ENCODE data around the gene SFT2D2.

The SFT2D2 gene

DNA sequence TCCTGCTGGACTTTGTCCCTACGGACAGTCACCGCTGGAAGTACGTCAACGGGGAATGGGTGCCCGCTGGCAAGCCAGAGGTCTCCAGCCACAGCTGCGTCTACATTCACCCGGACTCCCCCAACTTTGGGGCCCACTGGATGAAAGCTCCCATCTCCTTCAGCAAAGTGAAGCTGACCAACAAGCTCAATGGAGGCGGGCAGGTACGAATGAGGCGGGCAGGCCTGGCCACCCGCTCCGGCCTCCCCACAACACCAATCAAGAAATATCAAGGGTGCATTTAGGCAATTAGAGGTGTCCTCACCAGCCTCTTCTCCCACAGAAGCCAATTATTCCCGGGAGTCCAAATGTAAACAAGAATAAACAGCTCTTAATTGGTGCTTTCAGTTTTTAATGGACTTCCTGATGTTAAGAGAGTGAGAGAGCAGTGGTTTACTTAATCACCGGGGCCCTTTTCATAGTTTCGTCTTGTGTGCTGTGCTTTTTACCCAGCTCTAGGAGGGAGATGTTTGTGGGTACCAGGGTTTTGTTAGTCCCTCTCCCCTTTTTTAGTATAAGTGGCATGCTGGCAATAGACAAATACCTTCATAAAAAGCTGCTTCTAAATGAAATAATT, 65.5 kb downstream of the SFT2D2 start:
- Mint-ChIP-seq H3K4me3 (no peak overlapping the region), H3K27ac (no peak overlapping the region), H3K9me3 (no peaks in the 10 kb centered on the region), H3K36me3 (no peaks in the 10 kb centered on the region), H3K4me1 (peaks cover 12% of the 10 kb centered on the region), H3K27me3 (no peaks in the 10 kb centered on the region)
- CTCF ChIA-PET, result interaction anchor here (1.2 kb wide), 1 partner anchor 20 kb away, joined by 3 read pairs; no protein-coding TSS in a partner anchor
- no peak for DNase-seq

GRCh38 chr1:168293356-168293755, 67.6 kb downstream of the SFT2D2 start:
- H3K9me3 Mint-ChIP-seq, result no peaks in the 10 kb centered on the region
- no peaks in the 10 kb centered on the region for H3K36me3 Mint-ChIP-seq
- no peak overlapping the region for H3K27ac Mint-ChIP-seq
- no peaks in the 10 kb centered on the region for H3K4me1 Mint-ChIP-seq
- no peak for DNase-seq
- CTCF ChIA-PET, result no interaction called here
- H3K27me3 Mint-ChIP-seq, result no peaks in the 10 kb centered on the region
- no peak overlapping the region for H3K4me3 Mint-ChIP-seq

GRCh38 chr1:168295411-168296114, 69.8 kb downstream of the SFT2D2 start:
- Mint-ChIP-seq H3K27ac (no peak overlapping the region), H3K4me1 (no peaks in the 10 kb centered on the region), H3K27me3 (no peaks in the 10 kb centered on the region), H3K36me3 (no peaks in the 10 kb centered on the region), H3K9me3 (no peaks in the 10 kb centered on the region), H3K4me3 (no peak overlapping the region)
- CTCF ChIA-PET, result no interaction called here
- DNase-seq, result no peak

DNA sequence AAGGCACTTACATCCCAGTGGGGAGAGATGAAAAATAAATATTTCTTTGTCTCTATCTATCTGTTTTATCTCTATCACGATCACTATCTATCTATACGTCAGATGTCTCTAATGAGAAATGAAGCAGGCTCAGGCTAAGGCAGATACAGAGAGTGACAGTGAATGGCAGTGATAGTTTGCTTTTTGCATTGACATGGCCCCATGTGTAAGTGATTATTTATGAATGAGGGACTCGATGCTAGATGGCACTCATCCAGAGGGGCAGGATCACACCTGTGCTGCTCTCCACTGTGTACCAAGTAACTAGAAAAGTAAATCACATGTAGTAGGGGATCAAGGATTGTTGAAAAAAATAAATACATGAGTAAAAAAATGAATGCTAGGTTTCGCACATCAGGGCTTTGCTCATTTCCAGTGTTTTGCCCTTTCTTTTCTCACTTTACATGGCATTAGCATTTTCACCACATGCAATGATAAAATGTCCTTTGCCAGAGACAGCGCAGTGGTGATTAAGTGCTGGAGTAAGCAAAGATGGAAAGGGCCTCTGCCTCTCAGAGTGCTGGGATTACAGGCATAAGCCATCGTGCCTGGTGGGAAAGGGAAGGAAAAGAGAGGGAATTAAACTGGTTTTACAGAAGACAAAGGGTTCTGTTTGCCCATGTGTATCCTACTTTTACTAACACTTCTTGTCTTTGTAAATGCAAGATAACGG, 71.4 kb downstream of the SFT2D2 start:
- no peak overlapping the region for H3K4me3 Mint-ChIP-seq
- no peak overlapping the region for H3K27ac Mint-ChIP-seq
- no peaks in the 10 kb centered on the region for H3K27me3 Mint-ChIP-seq
- no peaks in the 10 kb centered on the region for H3K36me3 Mint-ChIP-seq
- no peaks in the 10 kb centered on the region for H3K4me1 Mint-ChIP-seq
- CTCF ChIA-PET, result no interaction called here
- DNase-seq, result no peak
- H3K9me3 Mint-ChIP-seq, result no peaks in the 10 kb centered on the region

GRCh38 chr1:168298446-168298845, 72.6 kb downstream of the SFT2D2 start:
- H3K27me3 Mint-ChIP-seq, result no peaks in the 10 kb centered on the region
- no peaks in the 10 kb centered on the region for H3K36me3 Mint-ChIP-seq

GRCh38 chr1:168300626-168301025, 74.8 kb downstream of the SFT2D2 start:
- H3K9me3 Mint-ChIP-seq, result no peaks in the 10 kb centered on the region
- no peaks in the 10 kb centered on the region for H3K4me1 Mint-ChIP-seq
- CTCF ChIA-PET, result no interaction called here
- no peak overlapping the region for H3K27ac Mint-ChIP-seq
- no peaks in the 10 kb centered on the region for H3K27me3 Mint-ChIP-seq
- H3K36me3 Mint-ChIP-seq, result no peaks in the 10 kb centered on the region
- no peak overlapping the region for H3K4me3 Mint-ChIP-seq
- DNase-seq, result no peak

More at GRCh38 chr1:168298446-168298845, 72.6 kb downstream of the SFT2D2 start:
- H3K9me3 Mint-ChIP-seq, result no peaks in the 10 kb centered on the region
- CTCF ChIA-PET, result interaction anchor here (0.7 kb wide), 1 partner anchor 8 kb away, joined by 3 read pairs; no protein-coding TSS in a partner anchor
- H3K4me3 Mint-ChIP-seq, result no peak overlapping the region
- no peak for DNase-seq
- no peaks in the 10 kb centered on the region for H3K4me1 Mint-ChIP-seq
- H3K27ac Mint-ChIP-seq, result no peak overlapping the region

GRCh38 chr1:168301664-168302320, 76.0 kb downstream of the SFT2D2 start:
- Mint-ChIP-seq H3K36me3 (no peaks in the 10 kb centered on the region), H3K9me3 (no peaks in the 10 kb centered on the region), H3K27ac (no peak overlapping the region), H3K27me3 (no peaks in the 10 kb centered on the region), H3K4me3 (no peak overlapping the region), H3K4me1 (no peaks in the 10 kb centered on the region)
- CTCF ChIA-PET, result no interaction called here
- no peak for DNase-seq
